Fibroblast of upper back skin (primary cell): Measurements from ENCODE around the gene YPEL3.

Source experiments
- DNase-seq: peaks from one replicate; pipeline ENCODE4 v3.0.0-alpha.2; 2013

YPEL3 gene

GRCh38 chr16:30068333-30068732, 27.7 kb downstream of the YPEL3 start:
- no peak for DNase-seq

GRCh38 chr16:30067584-30067916, 28.5 kb downstream of the YPEL3 start:
- DNase-seq, result no peak

GRCh38 chr16:30066761-30067583, 29.0 kb downstream of the YPEL3 start:
- no peak for DNase-seq

GRCh38 chr16:30065943-30066760, 29.9 kb downstream of the YPEL3 start:
- DNase-seq, result peak; percentile 45

GRCh38 chr16:30065102-30065942, 30.7 kb downstream of the YPEL3 start, which contains the start of gene ALDOA:
ALDOA (plus strand) TSS chr16:30065760; CDS start chr16:30066898, 1,138 bp downstream.
- DNase-seq, result peak; percentile 99

GRCh38 chr16:30064729-30065101, 31.3 kb downstream of the YPEL3 start:
- DNase-seq, result no peak

GRCh38 chr16:30063893-30064728, 31.9 kb downstream of the YPEL3 start:
- DNase-seq, result peak; percentile 46

- DNase-seq, result no peak
Observed at GRCh38 chr16:30063278-30063892, 32.6 kb downstream of the YPEL3 start.

- DNase-seq, result no peak
Observed at GRCh38 chr16:30060836-30061554, 35.0 kb downstream of the YPEL3 start.

GRCh38 chr16:30060346-30060745, 35.7 kb downstream of the YPEL3 start:
- DNase-seq, result no peak

GRCh38 chr16:30054959-30055553, 41.0 kb downstream of the YPEL3 start:
- DNase-seq, result no peak

GRCh38 chr16:30054451-30054850, 41.6 kb downstream of the YPEL3 start:
- DNase-seq, result no peak

GRCh38 chr16:30053376-30054015, 42.5 kb downstream of the YPEL3 start:
- DNase-seq, result peak; percentile 53

GRCh38 chr16:30052671-30053372, 43.2 kb downstream of the YPEL3 start:
- DNase-seq, result peak; percentile 90

GRCh38 chr16:30051518-30051917, 44.5 kb downstream of the YPEL3 start:
- peak; percentile 69 for DNase-seq

GRCh38 chr16:30049871-30050270, 46.1 kb downstream of the YPEL3 start:
- DNase-seq, result no peak

GRCh38 chr16:30046588-30046987, 49.4 kb downstream of the YPEL3 start:
- DNase-seq, result no peak

- DNase-seq, result no peak
Observed at GRCh38 chr16:30046178-30046577, 49.8 kb downstream of the YPEL3 start.
